HEK293 (cell line): Measurements from ENCODE around the gene HOXB8.

Experiments
- CTCF ChIA-PET: fragments of 350-600 bp; formaldehyde crosslinking; extraction: SDS; loops from one replicate; lab custom pipeline; 2021; ENCODE audit warnings: antibody characterized with exemption; lab: Yijun Ruan, JAX
- POLR2A ChIA-PET: fragments of 300-600 bp; formaldehyde crosslinking; extraction: SDS; loops from one replicate; lab custom pipeline; 2020; ENCODE audit warnings: antibody characterized with exemption, inconsistent platforms; lab: Yijun Ruan, JAX
- H3K27ac ChIP-seq: fragments of 200-500 bp; sonication (Bioruptor generic); 2 replicates; pipeline ENCODE4 v1.5.1; 2014; ENCODE audit warnings: low read depth, low read length, control low read depth, inconsistent platforms; ENCODE audit errors: extremely low read depth
- H3K36me3 ChIP-seq, 2 experiments: fragments of 200-500 bp in 1 of 2; sonication (Bioruptor generic) in 1 of 2; 1 replicate in 1 of 2; 2 replicates in 1 of 2; pipeline ENCODE4 v1.5.1; 2014 to 2017; ENCODE audit warnings: inconsistent platforms in 2 of 2, low read length in 2 of 2; ENCODE audit not compliant: control insufficient read depth in 2 of 2, insufficient read depth in 1 of 2
- H3K4me1 ChIP-seq: fragments of 200-500 bp; sonication (Bioruptor generic); 2 replicates; pipeline ENCODE4 v1.5.1; 2014; ENCODE audit warnings: mild to moderate bottlenecking, low read length, inconsistent platforms; ENCODE audit not compliant: control insufficient read depth, insufficient read depth
- H3K4me3 ChIP-seq: 2 replicates; pipeline ENCODE4 v1.5.1; 2011; ENCODE audit warnings: low read depth, mild to moderate bottlenecking, control low read depth, low read length, moderate library complexity
- H3K9me3 ChIP-seq: fragments of 200-500 bp; sonication (Bioruptor generic); 2 replicates; pipeline ENCODE4 v1.5.1; 2014; ENCODE audit warnings: low read depth, low read length, inconsistent platforms; ENCODE audit not compliant: control insufficient read depth, insufficient read depth
- EGR2 ChIP-seq: fragments of 450-650 bp; formaldehyde crosslinking; IDR thresholded peaks from 2 replicates; pipeline ENCODE4 v1.5.1; 2016; ENCODE audit warnings: low read depth, missing biosample characterization, missing genetic modification characterization
- GLIS1 ChIP-seq: fragments of 450-650 bp; formaldehyde crosslinking; IDR thresholded peaks from 2 replicates; pipeline ENCODE4 v1.5.1; 2016; ENCODE audit warnings: missing biosample characterization, missing genetic modification characterization
- HOXA7 ChIP-seq: sonication (generic); formaldehyde crosslinking; IDR thresholded peaks from 2 replicates; pipeline ENCODE4 v1.8.1; 2022; ENCODE audit warnings: missing genetic modification reagents, borderline replicate concordance
- HOXD13 ChIP-seq: sonication (generic); formaldehyde crosslinking; IDR thresholded peaks from 2 replicates; pipeline ENCODE4 v1.8.0; 2022; ENCODE audit warnings: missing genetic modification reagents, borderline replicate concordance
- IKZF3 ChIP-seq: fragments of 450-650 bp; IDR thresholded peaks from 2 replicates; pipeline ENCODE4 v1.5.0; 2018; ENCODE audit warnings: missing biosample characterization, mild to moderate bottlenecking, missing genetic modification characterization, moderate library complexity
- KLF7 ChIP-seq: fragments of 450-650 bp; formaldehyde crosslinking; IDR thresholded peaks from 2 replicates; pipeline ENCODE4 v1.5.1; 2016; ENCODE audit warnings: missing biosample characterization, missing genetic modification characterization, borderline replicate concordance
- PRDM1 ChIP-seq: fragments of 450-650 bp; formaldehyde crosslinking; IDR thresholded peaks from 2 replicates; pipeline ENCODE4; 2016; ENCODE audit warnings: missing biosample characterization, missing genetic modification characterization
- SCRT1 ChIP-seq: fragments of 450-650 bp; formaldehyde crosslinking; IDR thresholded peaks from 2 replicates; pipeline ENCODE4 v1.5.1; 2016; ENCODE audit warnings: missing biosample characterization, missing genetic modification characterization, borderline replicate concordance
- SP3 ChIP-seq: fragments of 450-650 bp; formaldehyde crosslinking; IDR thresholded peaks from 2 replicates; pipeline ENCODE4 v1.5.1; 2016; ENCODE audit warnings: missing biosample characterization, missing genetic modification characterization
- YY2 ChIP-seq: fragments of 450-650 bp; formaldehyde crosslinking; IDR thresholded peaks from 2 replicates; pipeline ENCODE4 v1.5.1; 2016; ENCODE audit warnings: missing biosample characterization, missing genetic modification characterization
- ZBTB20 ChIP-seq: fragments of 450-650 bp; formaldehyde crosslinking; IDR thresholded peaks from 2 replicates; pipeline ENCODE4 v1.5.1; 2016; ENCODE audit warnings: missing biosample characterization, missing genetic modification characterization
- ZNF146 ChIP-seq: fragments of 450-650 bp; formaldehyde crosslinking; IDR thresholded peaks from 2 replicates; pipeline ENCODE4 v1.5.1; 2016; ENCODE audit warnings: missing biosample characterization, missing genetic modification characterization
- ZNF19 ChIP-seq: fragments of 450-650 bp; formaldehyde crosslinking; IDR thresholded peaks from 2 replicates; pipeline ENCODE4; 2016; ENCODE audit warnings: missing biosample characterization, missing genetic modification characterization, low read depth
- ZNF202 ChIP-seq: fragments of 450-650 bp; formaldehyde crosslinking; IDR thresholded peaks from 2 replicates; pipeline ENCODE4 v1.5.1; 2016; ENCODE audit warnings: missing biosample characterization, missing genetic modification characterization, borderline replicate concordance
- ZNF266 ChIP-seq: fragments of 450-650 bp; formaldehyde crosslinking; IDR thresholded peaks from 2 replicates; pipeline ENCODE4 v1.5.1; 2016; ENCODE audit warnings: missing biosample characterization, missing genetic modification characterization, low read depth
- ZNF324 ChIP-seq: fragments of 450-650 bp; formaldehyde crosslinking; IDR thresholded peaks from 2 replicates; pipeline ENCODE4 v1.5.1; 2016; ENCODE audit warnings: missing biosample characterization, missing genetic modification characterization
- ZNF548 ChIP-seq: fragments of 450-650 bp; formaldehyde crosslinking; IDR thresholded peaks from 2 replicates; pipeline ENCODE4 v1.5.1; 2016; ENCODE audit warnings: missing biosample characterization, missing genetic modification characterization
- ZNF561 ChIP-seq: fragments of 450-650 bp; IDR thresholded peaks from 2 replicates; pipeline ENCODE4 v1.5.1; 2018; ENCODE audit warnings: missing biosample characterization, missing genetic modification characterization, borderline replicate concordance
- ZNF768 ChIP-seq: fragments of 450-650 bp; formaldehyde crosslinking; IDR thresholded peaks from 2 replicates; pipeline ENCODE4 v1.5.1; 2018; ENCODE audit warnings: missing biosample characterization, mild to moderate bottlenecking, missing genetic modification characterization
- ZNF791 ChIP-seq: fragments of 450-650 bp; formaldehyde crosslinking; IDR thresholded peaks from 2 replicates; pipeline ENCODE4 v1.5.1; 2016; ENCODE audit warnings: missing biosample characterization, missing genetic modification characterization
- TF ChIP-seq, protein P1 (sequence below): fragments of 450-650 bp; formaldehyde crosslinking; IDR thresholded peaks from 2 replicates; pipeline ENCODE4 v1.5.1; 2016; ENCODE audit warnings: missing biosample characterization, missing genetic modification characterization
- TF ChIP-seq, protein P2 (sequence below): fragments of 450-650 bp; formaldehyde crosslinking; IDR thresholded peaks from 2 replicates; pipeline ENCODE4 v1.5.1; 2016; ENCODE audit warnings: missing biosample characterization, missing genetic modification characterization
- TF ChIP-seq, protein P3 (sequence below): fragments of 450-650 bp; formaldehyde crosslinking; IDR thresholded peaks from 2 replicates; pipeline ENCODE4 v1.5.1; 2016; ENCODE audit warnings: missing biosample characterization, missing genetic modification characterization

Gene HOXB8

DNA sequence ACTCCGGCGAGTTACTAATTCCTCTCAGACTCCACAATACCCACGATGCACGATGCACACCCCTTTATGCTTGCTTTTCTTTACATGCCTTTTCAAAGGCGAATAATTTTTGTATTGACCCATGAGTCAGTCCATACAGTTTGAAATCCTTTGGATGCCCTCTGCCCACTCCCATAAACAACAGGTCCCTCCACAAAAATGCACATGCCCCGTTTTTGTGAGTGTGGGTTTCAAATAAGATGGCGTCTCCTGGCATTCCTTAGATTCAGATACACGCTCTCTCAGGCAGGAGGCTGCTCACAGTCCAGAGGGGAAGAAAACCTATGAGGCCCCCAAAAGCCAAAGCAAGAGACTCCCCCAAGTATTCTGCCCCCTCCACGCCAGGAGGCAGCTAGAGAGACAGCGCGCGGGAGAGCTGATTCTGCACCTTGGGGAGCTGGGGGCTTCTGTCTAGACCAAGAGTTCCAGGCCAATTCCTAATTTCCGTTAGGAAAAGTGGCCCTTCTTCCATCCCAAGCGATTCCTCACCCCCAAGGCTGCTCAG is 30.6 kb upstream of the HOXB8 start:
- H3K36me3 ChIP-seq = peaks cover 0 to 20% of the 10 kb centered on the region in 2 experiments; a peak in 1 of 3 replicates
- CTCF ChIA-PET = interaction anchor here (0.6 to 1.6 kb wide), 6 partner anchors 9 to 384 kb away, joined by 3 to 7 read pairs (median 4); no protein-coding TSS in a partner anchor
- no peaks in the 10 kb centered on the region for H3K9me3 ChIP-seq
- peaks cover 6% of the 10 kb centered on the region for H3K4me1 ChIP-seq
- H3K4me3 ChIP-seq = peak overlapping the region; percentile 80
- TF ChIP-seq ZNF548 (tag by site-specific recombination) = no peak
- TF ChIP-seq SCRT1 (tag by site-specific recombination) = no peak
- TF ChIP-seq ZNF768 = no peak
- TF ChIP-seq ZNF324 (tag by site-specific recombination) = no peak
- TF ChIP-seq, all 188 proteins: peak for 0
- POLR2A ChIA-PET = interaction anchor here (0.8 to 3.5 kb wide), 6 partner anchors 9 to 350 kb away, joined by 3 to 23 read pairs (median 4); partner anchors contain the start of gene HOXB9
- H3K27ac ChIP-seq = peak overlapping the region; percentile 93

DNA sequence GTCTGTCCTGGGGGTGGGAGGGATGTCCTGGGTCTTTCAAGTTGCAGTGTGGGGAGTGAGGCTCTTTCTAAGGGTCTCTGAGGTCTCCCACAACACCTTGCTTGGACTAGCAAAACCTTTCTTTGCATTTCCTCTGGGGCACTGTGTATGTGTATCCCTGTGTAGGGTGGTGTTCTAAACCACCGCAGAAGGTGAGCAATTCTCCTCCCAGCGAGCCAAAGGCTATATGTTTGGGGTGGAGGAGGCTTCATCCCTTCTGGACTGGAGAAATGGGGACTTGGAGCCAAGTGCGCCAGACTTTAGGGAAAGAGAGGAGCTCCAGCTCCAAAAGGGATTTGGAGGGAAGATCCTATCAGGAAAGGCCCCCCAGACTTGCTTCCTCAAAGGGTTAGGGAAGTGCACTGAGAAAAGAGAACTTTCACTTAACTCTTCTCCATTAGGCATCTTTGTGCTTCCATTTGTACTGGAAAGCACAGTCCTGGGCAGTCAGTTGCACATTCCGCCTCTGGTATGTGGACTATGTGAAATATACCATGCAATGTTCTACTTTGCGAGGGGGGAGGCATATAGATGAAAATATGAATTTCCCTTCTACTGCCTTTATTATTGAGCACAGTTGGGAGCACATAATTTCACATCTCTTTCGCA is 29.9 kb upstream of the HOXB8 start:
- Histone ChIP-seq H3K9me3 (no peaks in the 10 kb centered on the region), H3K27ac (peak overlapping the region; percentile 93; the same call in 1 of the 2 replicates), H3K4me3 (peak overlapping the region; percentile 80), H3K36me3 (peaks cover 0 to 20% of the 10 kb centered on the region in 2 experiments; a peak in 1 of 3 replicates), H3K4me1 (peaks cover 6% of the 10 kb centered on the region)
- ChIA-PET CTCF (interaction anchor here (0.6 to 1.4 kb wide), 3 partner anchors 8 to 583 kb away, joined by 3 to 7 read pairs (median 3); no protein-coding TSS in a partner anchor), POLR2A (interaction anchor here (3.5 kb wide), 1 partner anchor 19 kb away, joined by 17 read pairs; the partner anchor contains the start of gene HOXB9)
- peak; percentile 34; the same call in 1 of the 2 replicates for TF ChIP-seq IKZF3 (tag by site-specific recombination)
- peak; percentile 29; the same call in 1 of the 2 replicates for TF ChIP-seq ZBTB20 (tag by site-specific recombination)
- TF ChIP-seq GLIS1 (tag by site-specific recombination) = no peak
- TF ChIP-seq PRDM1 (tag by site-specific recombination) = peak; percentile 63

DNA sequence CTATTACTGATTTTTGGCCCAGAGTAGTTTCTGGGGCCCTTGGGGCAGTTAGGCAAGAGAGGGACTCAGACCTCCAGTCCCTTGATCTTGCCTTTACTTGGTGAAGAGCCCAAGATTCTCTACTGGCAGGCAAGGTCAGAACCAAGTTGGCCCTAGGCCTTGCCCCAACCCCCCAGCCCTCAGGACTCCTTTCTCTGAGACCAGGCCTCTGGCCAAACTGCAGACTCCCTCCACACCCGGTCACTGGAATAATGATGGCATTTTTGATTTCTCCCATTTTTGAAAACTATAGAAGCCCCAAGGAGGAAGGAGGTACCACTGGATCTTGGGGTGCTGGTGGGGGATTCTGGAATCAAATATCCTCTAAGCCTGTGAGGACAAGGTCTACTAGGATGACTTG is 29.1 kb upstream of the HOXB8 start:
- POLR2A ChIA-PET = interaction anchor here (3.5 kb wide), 1 partner anchor 19 kb away, joined by 17 read pairs; the partner anchor contains the start of gene HOXB9
- no peaks in the 10 kb centered on the region for H3K9me3 ChIP-seq
- CTCF ChIA-PET = interaction anchor here (0.6 to 1.4 kb wide), 7 partner anchors 8 to 584 kb away, joined by 3 to 7 read pairs (median 3); no protein-coding TSS in a partner anchor

DNA sequence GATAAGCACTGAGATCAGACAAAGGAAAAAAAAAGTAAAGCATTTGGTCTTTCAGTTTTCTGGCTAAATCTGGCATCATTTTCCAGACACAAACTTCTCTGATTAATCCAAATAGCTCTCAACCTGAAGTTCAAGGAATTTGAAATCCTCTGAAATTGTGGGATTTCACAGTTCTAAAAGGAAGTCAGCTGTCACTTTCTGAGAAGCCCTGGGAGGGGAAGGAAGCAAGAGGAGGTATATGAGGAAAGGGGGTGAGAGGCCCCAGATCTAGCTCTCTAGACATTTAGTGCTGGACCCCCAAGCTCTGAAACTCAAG is 28.6 kb upstream of the HOXB8 start:
- CTCF ChIA-PET = interaction anchor here (0.5 to 0.8 kb wide), 4 partner anchors 80 to 381 kb away, joined by 3 read pairs; no protein-coding TSS in a partner anchor
- no peak for TF ChIP-seq ZNF266 (tag by site-specific recombination)
- no peak for TF ChIP-seq EGR2 (tag by site-specific recombination)
- no peak for TF ChIP-seq ZNF791
- TF ChIP-seq, protein P1, sequence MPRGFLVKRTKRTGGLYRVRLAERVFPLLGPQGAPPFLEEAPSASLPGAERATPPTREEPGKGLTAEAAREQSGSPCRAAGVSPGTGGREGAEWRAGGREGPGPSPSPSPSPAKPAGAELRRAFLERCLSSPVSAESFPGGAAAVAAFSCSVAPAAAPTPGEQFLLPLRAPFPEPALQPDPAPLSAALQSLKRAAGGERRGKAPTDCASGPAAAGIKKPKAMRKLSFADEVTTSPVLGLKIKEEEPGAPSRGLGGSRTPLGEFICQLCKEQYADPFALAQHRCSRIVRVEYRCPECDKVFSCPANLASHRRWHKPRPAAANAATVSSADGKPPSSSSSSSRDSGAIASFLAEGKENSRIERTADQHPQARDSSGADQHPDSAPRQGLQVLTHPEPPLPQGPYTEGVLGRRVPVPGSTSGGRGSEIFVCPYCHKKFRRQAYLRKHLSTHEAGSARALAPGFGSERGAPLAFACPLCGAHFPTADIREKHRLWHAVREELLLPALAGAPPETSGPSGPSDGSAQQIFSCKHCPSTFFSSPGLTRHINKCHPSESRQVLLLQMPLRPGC = no peak
- TF ChIP-seq ZNF19 = no peak
- TF ChIP-seq ZNF561 (tag by site-specific recombination) = no peak
- no peak for TF ChIP-seq YY2
- TF ChIP-seq, protein P2, sequence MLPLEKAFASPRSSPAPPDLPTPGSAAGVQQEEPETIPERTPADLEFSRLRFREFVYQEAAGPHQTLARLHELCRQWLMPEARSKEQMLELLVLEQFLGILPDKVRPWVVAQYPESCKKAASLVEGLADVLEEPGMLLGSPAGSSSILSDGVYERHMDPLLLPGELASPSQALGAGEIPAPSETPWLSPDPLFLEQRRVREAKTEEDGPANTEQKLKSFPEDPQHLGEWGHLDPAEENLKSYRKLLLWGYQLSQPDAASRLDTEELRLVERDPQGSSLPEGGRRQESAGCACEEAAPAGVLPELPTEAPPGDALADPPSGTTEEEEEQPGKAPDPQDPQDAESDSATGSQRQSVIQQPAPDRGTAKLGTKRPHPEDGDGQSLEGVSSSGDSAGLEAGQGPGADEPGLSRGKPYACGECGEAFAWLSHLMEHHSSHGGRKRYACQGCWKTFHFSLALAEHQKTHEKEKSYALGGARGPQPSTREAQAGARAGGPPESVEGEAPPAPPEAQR (tag by site-specific recombination) = no peak
- TF ChIP-seq HOXA7 (CRISPR knock-in tag) = no peak
- TF ChIP-seq HOXD13 = no peak
- no peak for TF ChIP-seq KLF7
- no peak for TF ChIP-seq ZNF202 (tag by site-specific recombination)
- no peak for TF ChIP-seq ZNF146 (tag by site-specific recombination)
- no peak for TF ChIP-seq SP3 (tag by site-specific recombination)

More for the DNA sequence above, 29.1 kb upstream of the HOXB8 start:
- H3K36me3 ChIP-seq = peaks cover 0 to 20% of the 10 kb centered on the region in 2 experiments; a peak in 1 of 3 replicates
- no peak overlapping the region for H3K27ac ChIP-seq
- TF ChIP-seq, protein P3, sequence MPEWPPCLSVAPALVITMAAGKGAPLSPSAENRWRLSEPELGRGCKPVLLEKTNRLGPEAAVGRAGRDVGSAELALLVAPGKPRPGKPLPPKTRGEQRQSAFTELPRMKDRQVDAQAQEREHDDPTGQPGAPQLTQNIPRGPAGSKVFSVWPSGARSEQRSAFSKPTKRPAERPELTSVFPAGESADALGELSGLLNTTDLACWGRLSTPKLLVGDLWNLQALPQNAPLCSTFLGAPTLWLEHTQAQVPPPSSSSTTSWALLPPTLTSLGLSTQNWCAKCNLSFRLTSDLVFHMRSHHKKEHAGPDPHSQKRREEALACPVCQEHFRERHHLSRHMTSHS = no peak
- TF ChIP-seq IKZF3 (tag by site-specific recombination) = peak; percentile 44; the same call in 1 of the 2 replicates
- TF ChIP-seq, all 188 proteins: peak for 1
- H3K4me3 ChIP-seq = no peak overlapping the region; the same call in 1 of the 2 replicates
- peaks cover 6% of the 10 kb centered on the region for H3K4me1 ChIP-seq

More for the DNA sequence above, 28.6 kb upstream of the HOXB8 start:
- H3K4me3 ChIP-seq = no peak overlapping the region
- H3K27ac ChIP-seq = no peak overlapping the region
- H3K4me1 ChIP-seq = peaks cover 6% of the 10 kb centered on the region
- POLR2A ChIA-PET = interaction anchor here (0.5 to 3.5 kb wide), 2 partner anchors 18 to 25 kb away, joined by 5 to 17 read pairs; partner anchors contain the start of gene HOXB9
- H3K9me3 ChIP-seq = no peaks in the 10 kb centered on the region
- H3K36me3 ChIP-seq = peaks cover 0 to 20% of the 10 kb centered on the region in 2 experiments; a peak in 1 of 3 replicates
